CD4-positive, alpha-beta T cell treated with Interleukin-6 at 100 ng/mL for 8 hours (primary cell): Measurements from ENCODE around the gene HNRNPK.
"Not testable (repeated sequence)": the region's sequence is repeated elsewhere in the genome, so short reads cannot be mapped to it uniquely, and the experiment has no call there.

Experiments used
- DNase-seq: peaks from one replicate; pipeline ENCODE4 v3.0.0-alpha.2; 2020; ENCODE audit warnings: mixed read lengths, low spot score

HNRNPK gene

GRCh38 chr9:83976372-83976771 lies 3.6 kb downstream of the HNRNPK start:
- no peak for DNase-seq

DNA sequence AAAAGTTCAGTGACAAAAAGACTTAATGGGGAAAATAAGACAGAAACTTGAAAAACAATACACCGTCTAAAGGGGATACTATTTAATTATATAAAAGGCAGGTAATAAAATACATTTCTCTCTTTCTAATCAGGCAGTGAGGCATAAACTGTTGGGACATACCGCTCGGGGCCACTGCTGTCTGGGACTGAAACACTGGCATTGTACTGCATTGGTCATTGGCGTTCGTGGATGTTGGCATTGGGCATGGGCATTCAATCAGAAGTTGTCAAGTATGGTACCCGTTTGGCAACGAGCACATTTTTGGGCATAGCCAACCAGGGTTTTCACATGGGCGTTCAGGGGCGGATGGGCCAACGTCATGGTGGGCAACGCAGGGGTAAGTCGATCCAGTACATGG lies 4.7 kb downstream of the HNRNPK start:
- DNase-seq = no peak

DNA sequence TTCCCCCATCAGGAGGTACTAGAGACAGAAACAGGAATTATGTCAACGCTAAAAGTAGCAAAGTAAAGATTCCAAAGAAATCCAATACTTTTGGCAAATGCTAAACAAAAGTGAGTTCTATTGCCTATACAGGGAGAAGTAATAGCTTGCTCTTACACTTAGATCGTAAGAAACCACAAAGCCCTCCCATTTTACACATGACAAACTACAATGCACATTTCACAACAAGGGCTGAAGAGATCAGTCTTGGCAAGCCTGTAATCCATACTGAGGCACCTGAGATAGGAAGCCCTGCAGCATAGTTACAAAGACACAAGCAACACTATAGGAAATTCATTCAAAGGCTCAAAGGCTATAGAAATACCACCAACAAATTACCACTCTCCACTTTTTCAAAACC lies 7.7 kb downstream of the HNRNPK start:
- DNase-seq = no peak

DNA sequence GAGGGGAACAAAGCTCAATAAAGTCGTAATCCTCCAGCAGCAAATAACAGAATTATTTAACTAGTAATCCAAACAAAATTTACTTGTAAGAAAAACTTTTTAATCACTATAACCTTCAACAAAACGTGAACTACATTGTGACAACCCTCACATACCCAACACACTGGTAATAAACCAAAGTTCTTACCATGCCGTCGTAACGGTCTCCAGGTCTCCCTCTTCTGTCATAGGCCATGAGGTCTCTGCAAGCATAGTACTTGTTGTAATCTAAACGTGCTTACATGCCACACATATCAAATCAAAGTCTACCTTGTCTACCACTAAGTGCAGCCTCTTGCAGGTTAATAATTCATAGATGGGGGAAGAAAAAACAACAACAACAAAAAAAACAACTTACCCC lies 8.5 kb downstream of the HNRNPK start:
- no peak for DNase-seq

DNA sequence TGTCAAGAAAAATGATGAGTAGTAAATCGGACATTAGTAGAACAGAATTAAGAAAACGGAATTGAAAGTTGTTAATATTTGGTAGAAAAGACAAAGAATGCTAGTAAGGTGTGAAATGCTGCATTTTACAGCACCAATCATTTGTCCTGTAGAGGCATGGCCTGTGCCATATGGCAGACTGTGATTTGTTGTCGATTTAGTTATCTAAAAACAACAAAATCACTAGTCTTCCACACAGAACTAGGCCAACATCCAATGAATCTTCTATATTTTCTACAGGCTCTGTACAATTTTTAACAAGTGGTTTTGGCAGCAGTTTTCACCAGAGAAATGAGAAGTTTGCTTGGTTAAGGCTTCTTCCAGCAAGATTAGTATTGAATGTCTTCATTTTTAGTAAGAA lies 10.4 kb downstream of the HNRNPK start:
- no peak for DNase-seq

- DNase-seq = no peak
These were observed 12.9 kb downstream of the HNRNPK start for GRCh38 chr9:83967073-83967472.

DNA sequence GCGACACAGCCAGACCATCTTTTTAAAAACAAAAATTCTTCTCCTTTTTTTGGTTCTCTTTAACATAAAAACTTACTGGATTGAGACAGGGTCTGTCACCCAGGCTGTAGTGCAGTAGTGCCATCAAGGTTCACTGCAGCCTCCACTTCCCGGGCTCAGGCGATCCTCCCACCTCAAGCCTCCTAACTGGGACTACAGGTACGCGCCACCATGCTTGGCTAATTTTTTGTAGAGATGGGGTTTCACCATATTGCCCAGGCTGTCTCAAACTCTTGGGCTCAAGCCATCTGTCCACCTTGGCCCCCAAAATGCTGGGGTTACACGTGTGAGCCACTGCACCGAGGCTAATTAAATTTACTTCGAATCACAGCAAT lies 13.8 kb downstream of the HNRNPK start:
- no peak for DNase-seq

DNA sequence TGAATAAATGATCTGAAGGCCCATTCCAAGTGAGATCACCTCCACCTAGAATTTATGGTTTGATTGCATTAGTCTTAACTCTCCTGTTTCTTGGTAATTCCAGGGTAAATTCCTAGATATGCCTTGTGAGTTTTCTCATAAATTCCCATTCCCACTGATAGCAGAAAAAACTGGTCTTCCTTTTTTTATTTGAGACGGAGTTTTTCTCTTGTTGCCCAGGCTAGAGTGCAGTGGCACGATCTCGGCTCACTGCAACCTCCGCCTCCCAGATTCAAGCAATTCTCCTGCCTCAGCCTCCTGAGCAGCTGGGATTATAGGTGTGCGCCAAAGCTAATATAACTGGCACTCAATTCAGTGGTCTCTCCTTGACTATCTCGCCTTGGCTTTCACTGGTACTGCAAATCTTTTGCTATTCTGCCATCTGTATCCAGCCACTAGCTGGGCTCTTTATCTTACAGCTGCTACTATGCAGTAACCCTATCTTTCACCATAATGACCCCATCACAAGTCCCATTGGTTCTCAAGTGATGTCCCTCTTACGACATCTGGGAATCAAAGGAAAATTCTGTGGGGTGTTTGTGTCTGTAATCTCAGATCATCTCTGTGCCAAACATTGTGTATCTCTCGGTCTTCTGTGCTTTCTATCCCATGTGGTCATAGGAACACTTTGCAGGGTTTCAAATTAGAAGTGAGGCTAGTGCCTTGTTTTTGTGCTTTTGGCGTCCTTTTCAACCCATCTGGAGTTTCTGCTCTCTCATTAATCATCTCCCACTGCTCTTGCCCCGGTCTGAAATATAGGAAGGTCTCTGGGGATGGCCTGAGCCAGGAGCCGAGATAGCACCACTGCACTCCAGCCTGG lies 14.4 kb downstream of the HNRNPK start:
- no peak for DNase-seq

- DNase-seq = no peak
These were observed 15.1 kb downstream of the HNRNPK start for GRCh38 chr9:83964973-83965349.

GRCh38 chr9:83962165-83962564 lies 17.9 kb downstream of the HNRNPK start:
- no peak for DNase-seq

DNA sequence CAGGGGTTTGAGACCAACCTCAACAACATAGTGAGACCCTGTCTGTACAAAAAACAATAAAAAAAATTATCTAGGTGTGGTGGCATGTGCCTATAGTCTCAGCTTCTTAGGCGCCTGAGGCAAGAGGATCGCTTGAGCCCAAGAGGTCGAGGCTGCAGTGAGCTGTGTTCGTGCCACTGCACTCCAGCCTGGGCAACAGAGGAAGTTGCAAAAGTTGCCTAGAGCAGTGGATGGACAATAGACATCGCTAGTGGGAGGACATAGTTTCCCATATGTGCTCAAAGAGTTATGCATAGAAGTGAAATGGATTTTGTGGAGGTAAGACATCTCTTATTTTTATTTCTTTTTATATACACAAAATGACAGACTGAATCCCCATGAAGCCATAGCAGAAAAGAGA lies 19.0 kb downstream of the HNRNPK start:
- DNase-seq = no peak

GRCh38 chr9:83959061-83959460 lies 21.0 kb downstream of the HNRNPK start:
- DNase-seq = no peak

- DNase-seq = no peak
These were observed 22.8 kb downstream of the HNRNPK start for GRCh38 chr9:83957248-83957513.

DNA sequence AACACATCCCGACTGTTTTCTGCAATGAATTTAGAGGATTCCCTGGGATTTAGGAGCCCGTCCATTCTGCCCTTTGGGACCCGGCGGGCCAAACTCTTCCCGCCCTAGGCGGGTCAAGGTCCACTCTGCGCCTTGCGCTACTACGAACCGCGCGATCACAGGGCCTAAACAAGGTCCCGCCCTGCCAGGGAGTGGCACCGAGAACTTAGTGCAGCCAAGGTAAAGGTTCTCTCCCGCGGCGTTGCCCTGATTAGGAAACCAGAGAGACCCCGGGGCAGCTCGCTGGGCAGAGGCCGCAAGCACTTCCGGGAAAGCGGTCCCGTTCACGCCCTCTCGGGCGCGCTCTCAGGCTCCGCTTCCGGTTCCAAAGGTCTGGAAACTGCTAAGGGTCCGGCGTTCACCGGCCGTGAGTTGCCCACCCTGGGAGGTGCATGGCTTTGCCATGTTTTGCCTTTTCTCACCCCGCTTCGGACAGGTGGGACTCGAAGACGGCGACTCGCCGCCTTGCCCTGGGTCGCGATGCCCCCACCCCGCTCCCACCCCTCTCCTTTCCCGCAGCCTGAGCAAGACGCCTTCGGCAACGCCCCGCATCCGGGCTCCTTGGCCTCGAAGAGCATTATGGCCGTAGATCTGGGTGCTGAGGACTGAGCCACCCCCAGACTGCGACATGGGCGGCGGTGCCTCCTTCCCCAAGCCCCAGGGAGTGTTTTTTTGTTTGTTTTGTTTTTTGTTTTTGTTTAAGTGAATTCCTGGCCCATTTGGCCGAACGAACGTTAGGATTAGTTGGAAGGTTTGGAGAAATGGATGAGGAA lies 23.4 kb downstream of the HNRNPK start:
- peak; percentile 48 for DNase-seq

GRCh38 chr9:83956086-83956435 lies 24.0 kb downstream of the HNRNPK start:
- DNase-seq = no peak

DNA sequence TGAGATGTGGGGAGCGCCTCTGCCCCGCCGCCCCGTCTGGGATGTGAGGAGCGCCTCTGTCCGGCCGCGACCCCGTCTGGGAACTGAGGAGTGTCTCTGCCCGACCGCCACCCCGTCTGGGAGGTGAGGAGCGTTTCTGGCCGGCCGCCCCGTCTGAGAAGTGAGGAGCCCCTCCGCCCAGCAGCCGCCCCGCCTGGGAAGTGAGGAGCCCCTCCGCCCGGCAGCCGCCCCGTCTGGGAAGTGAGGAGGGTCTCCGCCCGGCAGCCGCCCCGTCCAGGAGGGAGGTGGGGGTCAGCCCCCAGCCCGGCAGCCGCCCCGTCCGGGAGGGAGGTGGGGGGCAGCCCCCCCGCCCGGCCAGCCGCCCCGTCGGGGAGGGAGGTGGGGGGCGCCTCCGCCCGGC lies 31.9 kb downstream of the HNRNPK start:
- not testable (repeated sequence) for DNase-seq

DNA sequence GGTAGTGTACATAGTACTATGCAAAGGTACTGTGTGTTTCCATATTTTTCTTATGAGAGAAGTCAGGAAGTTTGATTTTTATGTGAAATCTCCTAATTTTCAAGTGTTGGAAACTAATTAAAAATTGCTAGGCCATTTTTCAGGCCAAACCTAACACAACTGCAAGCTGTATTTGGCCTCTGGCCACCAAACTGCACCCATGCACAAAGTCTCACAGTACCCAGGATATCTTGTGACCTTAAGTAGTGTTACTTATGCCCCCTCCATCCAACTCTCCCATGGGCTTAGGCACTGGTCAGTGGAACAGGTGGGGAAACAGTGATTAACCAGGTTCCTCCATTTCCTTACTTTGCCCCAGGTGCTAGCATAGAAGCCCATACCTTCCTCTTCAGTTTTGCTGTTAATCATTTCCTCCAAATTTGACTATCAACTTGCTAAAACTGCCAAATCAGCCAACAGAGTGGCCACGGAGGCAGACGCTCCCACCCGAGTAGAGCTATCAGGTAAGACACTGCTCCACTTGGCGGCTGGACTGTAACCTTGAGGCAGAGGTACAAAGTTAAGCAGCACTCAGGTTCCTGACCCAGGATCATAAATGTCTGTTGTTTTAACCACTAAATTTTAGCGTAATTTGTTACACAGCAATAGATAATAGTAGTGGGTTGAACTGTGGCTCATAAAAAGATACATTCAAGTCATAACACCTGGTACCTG lies 39.3 kb downstream of the HNRNPK start:
- DNase-seq = no peak

- DNase-seq = peak; percentile 72
These were observed 42.1 kb downstream of the HNRNPK start for GRCh38 chr9:83937861-83938455.

- DNase-seq = no peak
These were observed 43.5 kb downstream of the HNRNPK start for GRCh38 chr9:83936523-83936922.

- no peak for DNase-seq
These were observed 44.6 kb downstream of the HNRNPK start for GRCh38 chr9:83935276-83935935.

GRCh38 chr9:83934569-83935275 lies 45.3 kb downstream of the HNRNPK start:
- no peak for DNase-seq

GRCh38 chr9:83933790-83934189 lies 46.2 kb downstream of the HNRNPK start:
- no peak for DNase-seq
